ENCODE results near the gene PHF13.

The PHF13 gene

DNA sequence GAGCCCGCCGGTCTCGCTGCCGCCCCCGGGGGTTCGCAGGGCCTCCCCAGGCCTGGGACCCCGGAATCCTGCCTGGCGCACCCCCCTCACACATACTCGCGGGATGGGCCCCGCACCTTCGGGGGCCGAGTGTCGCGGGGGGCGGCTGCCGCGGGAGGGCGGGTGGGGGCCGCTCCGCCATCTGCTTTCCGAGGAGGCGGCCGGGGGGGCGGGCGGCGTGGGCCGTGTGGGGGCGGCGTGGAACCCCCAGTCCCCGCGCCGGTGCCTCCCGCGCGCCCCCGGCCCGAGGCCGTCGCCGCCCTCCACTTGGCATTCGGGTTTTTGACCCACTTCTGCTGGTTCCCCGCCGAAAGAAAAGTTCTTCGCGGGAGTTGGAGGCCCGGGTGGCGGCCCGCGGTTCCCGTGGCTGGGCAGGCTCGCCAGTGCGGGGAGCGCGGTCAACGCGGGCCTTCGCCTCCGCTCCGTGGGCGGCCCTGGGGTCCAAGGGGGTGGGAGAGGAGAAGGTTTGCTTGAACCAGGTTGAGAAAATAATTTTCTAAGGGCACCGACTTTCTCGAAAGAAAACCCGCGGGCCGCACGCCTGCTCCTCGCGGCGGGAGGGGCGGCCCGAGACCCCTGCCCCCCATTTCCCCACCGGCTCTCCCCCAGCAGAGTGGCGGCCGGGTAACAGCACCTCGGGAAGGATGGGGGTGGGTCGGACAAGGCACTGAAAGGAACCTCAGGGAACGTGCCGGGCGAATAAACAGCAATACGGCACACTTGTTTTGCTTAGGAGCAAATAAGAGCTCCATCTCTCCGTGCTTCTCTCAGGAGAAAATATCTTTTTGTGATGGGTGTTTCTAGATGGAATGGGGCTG, 1.6 kb downstream of the PHF13 start:
- Histone ChIP-seq H3K4me1 (peaks cover 28% of the 10 kb centered on the region), H3K27ac (peak overlapping the region; percentile 74), H3K9me3 (no peaks in the 10 kb centered on the region), H3K9ac (peak overlapping the region; percentile 84), H3K27me3 (peaks cover 13% of the 10 kb centered on the region), H3K4me2 (peak overlapping the region; percentile 85), H4K20me1 (peaks cover 51% of the 10 kb centered on the region), H3K4me3 (peak overlapping the region; percentile 97), H3K36me3 (peaks cover 38% of the 10 kb centered on the region)
- TF ChIP-seq Cebpa-rat (IDR thresholded peaks at IDR 0.05) = no peak

DNA sequence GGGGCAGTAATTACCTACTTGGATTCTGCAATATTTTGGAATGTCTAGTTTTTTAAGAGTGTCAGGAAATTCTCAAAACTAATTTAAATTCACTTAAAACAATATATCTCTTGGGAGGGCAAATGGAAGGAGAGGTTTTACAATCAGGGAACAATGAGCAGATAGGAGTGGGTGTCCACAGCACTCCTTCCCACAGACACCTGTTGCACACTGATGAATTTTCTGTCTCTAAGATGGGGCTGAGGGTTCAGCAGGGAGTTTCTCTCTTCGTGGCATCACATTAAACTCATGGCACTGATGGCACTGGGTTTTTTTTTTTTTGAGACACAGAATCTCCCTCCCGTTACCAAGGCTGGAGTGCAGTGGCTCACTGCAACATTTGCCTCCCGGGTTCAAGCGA, 5.5 kb downstream of the PHF13 start:
- H3K36me3 ChIP-seq = peaks cover 77% of the 10 kb centered on the region

DNA sequence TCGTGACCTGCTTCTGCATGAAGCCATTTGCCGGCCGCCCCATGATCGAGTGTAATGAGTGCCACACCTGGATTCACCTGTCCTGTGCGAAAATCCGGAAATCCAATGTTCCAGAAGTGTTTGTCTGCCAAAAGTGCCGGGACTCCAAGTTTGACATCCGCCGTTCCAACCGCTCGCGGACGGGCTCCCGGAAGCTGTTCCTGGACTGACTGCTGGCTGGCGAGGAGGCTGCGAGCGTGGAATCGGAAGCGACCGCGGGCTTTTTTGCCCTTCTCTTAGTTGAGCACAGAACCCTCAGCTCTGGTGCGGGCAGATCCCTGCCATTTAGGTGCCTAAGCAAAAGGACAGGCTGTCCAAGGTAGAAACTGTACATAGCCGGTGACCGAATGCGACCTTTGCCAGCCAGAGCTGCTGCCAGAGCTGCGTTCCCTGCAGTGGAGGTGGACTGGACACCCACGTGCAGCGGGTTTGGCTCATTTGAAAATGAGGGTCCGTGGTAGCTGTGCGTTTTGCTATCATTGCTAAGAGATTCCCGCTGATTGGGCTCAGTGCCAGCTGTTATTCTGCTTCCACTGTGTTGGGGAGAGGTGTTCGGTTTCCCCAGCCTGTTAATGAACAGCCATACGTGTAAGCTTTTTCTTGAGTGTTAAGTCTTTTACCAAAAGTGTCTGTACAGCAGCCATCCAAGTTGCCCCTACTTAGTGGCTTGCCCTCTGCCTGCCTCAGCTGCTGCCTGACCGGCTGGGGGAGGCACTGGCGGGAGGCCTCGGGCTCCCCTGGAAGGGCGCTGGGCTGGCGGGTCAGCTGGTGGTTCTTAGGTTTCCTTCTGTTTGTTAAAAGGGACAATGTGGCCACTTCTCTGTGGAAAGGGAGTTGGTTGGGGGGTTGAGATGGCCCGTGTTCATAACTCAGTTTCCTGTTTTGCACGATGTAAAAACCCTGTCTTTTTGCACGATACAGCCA, 8.2 kb downstream of the PHF13 start:
- no peak overlapping the region for H3K4me2 ChIP-seq
- no peak overlapping the region for H3K9ac ChIP-seq
- H3K4me1 ChIP-seq = peaks cover 23% of the 10 kb centered on the region
- peaks cover 85% of the 10 kb centered on the region for H4K20me1 ChIP-seq
- H3K27ac ChIP-seq = no peak overlapping the region
- no peaks in the 10 kb centered on the region for H3K27me3 ChIP-seq
- TF ChIP-seq Cebpa-rat (IDR thresholded peaks at IDR 0.05) = no peak
- H3K4me3 ChIP-seq = no peak overlapping the region
- H3K36me3 ChIP-seq = peaks cover 77% of the 10 kb centered on the region
- H3K9me3 ChIP-seq = no peaks in the 10 kb centered on the region

More for the DNA sequence above, 5.5 kb downstream of the PHF13 start:
- Histone ChIP-seq H3K9ac (no peak overlapping the region), H3K4me1 (peaks cover 20% of the 10 kb centered on the region), H3K27me3 (peaks cover 8% of the 10 kb centered on the region; the same call in 1 of the 2 replicates), H3K4me2 (no peak overlapping the region), H3K4me3 (no peak overlapping the region), H3K9me3 (no peaks in the 10 kb centered on the region), H4K20me1 (peaks cover 81% of the 10 kb centered on the region), H3K27ac (no peak overlapping the region)
- no peak for TF ChIP-seq Cebpa-rat (IDR thresholded peaks at IDR 0.05)

DNA sequence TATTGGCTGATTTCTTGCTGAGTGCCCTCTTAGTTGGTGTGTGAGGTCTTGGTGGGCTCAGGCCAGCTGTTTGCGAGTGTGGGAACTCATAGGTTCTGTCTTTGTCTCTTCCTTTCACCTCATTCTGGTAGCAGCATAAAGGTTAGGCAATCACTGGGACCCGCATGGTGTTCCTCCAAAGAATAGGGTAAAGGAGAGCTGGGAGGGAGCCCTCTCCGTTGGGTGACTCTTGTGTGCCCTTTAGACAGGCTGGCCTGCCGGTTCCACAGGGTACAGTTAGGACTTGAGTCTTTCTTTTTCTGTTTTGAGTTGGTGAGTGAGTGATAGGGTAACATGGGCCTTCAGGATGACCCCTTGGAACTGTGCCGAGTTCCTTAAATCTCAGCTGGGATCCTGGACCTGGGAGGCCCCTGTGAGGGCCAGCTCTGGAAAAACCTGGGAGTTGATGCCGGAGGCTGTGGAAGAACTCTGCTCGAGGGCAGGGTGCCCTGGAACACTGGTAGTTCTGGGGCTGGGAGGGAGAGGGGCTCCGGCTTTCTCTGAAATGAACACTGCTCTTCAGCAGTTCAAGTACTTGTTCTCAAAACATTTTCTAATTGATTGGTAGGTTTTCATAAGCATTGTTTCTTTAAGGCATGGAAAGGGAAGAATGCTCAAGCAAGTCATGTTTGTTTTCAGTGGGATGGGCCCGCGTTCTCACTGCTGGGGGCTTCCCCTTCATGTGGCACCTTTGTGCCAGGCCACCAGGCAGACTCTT, 9.0 kb downstream of the PHF13 start:
- Histone ChIP-seq H3K27ac (no peak overlapping the region), H3K9ac (no peak overlapping the region), H4K20me1 (peaks cover 85% of the 10 kb centered on the region), H3K4me2 (no peak overlapping the region), H3K4me3 (no peak overlapping the region), H3K9me3 (no peaks in the 10 kb centered on the region), H3K4me1 (peaks cover 32% of the 10 kb centered on the region), H3K27me3 (no peaks in the 10 kb centered on the region), H3K36me3 (peaks cover 69% of the 10 kb centered on the region)
- TF ChIP-seq Cebpa-rat (IDR thresholded peaks at IDR 0.05) = no peak

DNA sequence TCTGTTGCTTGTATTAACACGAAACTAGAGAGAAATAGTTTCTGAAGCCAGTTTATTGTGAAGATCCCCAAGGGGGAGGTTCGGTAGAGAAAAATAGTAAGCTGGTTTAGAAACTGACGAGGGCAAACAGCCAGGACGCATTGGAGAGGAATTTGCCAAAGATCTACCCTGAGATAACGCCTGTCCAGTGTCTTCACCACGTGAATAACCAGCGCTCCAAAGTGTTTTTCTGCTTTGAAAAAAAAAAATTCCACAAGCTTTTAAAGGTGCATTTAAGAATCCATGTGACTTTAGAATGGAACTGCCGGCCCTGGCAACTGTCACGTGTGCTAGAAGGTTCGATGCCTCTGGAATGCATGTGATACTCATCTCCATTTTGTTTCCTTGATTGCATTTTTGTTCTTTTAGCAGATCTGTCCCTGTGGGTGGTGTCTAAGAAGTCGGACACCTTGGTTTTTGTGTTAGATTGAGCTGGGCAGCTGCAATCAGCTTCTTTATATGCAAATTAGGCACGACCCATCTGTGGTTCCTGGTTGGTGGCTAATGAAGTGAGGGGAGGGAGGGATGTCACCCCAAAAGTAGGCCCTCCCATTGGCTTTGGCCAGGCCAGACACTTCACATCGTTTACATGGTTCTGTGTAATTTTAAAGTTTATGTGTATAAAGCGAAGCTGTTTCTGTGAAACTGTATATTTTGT, 9.9 kb downstream of the PHF13 start:
- no peak for TF ChIP-seq Cebpa-rat (IDR thresholded peaks at IDR 0.05)
- no peak overlapping the region for H3K4me2 ChIP-seq
- no peaks in the 10 kb centered on the region for H3K27me3 ChIP-seq
- peaks cover 40% of the 10 kb centered on the region for H3K4me1 ChIP-seq
- no peaks in the 10 kb centered on the region for H3K9me3 ChIP-seq
- peaks cover 85% of the 10 kb centered on the region for H4K20me1 ChIP-seq
- no peak overlapping the region for H3K4me3 ChIP-seq
- no peak overlapping the region for H3K27ac ChIP-seq
- H3K9ac ChIP-seq = no peak overlapping the region
- H3K36me3 ChIP-seq = peaks cover 69% of the 10 kb centered on the region

DNA sequence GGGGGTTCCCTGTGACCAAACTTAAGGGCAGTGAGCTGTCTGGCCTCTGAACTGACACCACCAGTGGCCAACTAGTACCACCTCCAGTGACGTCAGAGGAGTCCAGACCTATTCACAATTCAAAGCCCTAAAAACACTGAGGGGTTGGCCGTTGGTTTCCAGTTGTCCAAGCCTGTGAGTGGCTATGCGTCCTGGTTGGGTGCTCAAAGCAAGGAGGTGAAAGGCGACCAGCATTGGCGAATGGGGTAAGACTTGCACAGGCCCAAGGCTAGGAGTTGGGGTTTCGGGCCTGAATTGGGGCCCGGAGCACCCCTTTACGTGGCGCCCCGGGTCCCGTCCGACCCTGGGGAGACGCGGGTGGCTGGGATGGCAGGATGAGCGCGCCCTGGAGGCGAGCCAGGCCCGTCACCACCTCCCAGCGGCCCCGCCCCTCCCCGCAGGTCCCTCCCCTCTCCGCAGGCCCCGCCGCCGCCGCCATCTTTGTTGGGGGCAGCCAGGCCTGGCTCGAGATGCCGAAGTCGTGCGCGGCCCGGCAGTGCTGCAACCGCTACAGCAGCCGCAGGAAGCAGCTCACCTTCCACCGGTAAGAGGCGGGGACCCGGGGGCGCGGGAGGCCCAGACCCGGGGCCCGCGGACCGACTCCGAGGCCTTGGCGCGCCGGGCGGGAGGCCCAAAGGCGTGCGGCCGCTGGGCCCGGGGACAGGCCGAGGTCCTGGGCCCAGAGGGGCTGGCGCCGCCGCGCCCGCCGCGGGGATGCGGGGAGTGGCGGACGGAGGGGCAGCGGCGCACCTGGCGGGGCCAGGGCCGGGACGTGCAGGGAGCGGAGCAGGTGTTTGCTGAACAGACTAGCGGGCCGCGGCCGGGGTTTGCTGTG, 11.4 kb downstream of the PHF13 start, which contains the start of gene THAP3:
THAP3 (plus strand) TSS at position 159 of the 874 bp plus-strand sequence; CDS start at position 510, 351 bp downstream.
- H3K27ac ChIP-seq = peak within 1 kb of the TSS; percentile 92

DNA sequence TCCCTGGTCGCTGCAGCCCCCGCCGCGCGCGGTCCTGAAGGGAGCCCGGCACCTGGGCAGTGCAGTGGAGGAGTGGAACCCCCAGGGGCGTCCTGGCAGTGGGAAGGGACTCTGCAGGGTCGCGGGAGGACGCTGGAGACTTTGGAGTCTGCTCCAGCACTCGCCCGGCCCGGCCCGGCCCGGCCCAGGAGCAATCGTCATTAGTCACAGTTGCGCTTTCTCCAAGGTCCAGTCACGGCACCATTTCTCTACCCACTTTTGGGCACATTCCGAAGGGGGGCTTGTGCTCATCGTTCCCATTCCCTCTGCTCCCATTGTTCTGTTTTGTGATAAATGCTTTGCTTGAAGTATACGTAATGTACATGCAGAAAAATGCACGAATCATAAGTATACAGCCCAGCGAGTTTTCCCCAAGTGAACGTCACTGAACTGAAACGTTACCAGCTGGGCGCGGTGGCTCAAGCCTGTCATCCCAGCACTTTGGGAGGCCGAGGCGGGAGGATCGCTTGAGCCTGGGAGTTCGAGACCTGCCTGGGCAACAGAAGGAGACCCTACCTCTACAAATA, 12.1 kb downstream of the PHF13 start:
- TF ChIP-seq Cebpa-rat (IDR thresholded peaks at IDR 0.05) = no peak
- Histone ChIP-seq H3K36me3 (peaks cover 69% of the 10 kb centered on the region), H3K9me3 (no peaks in the 10 kb centered on the region), H3K27me3 (no peaks in the 10 kb centered on the region), H3K4me2 (peak overlapping the region; percentile 88), H3K4me3 (peak overlapping the region; percentile 83), H3K27ac (peak overlapping the region; percentile 92), H3K4me1 (peaks cover 43% of the 10 kb centered on the region), H3K9ac (peak overlapping the region; percentile 92), H4K20me1 (peaks cover 88% of the 10 kb centered on the region)

More for the DNA sequence above, 11.4 kb downstream of the PHF13 start, which contains the start of gene THAP3:
- H3K9ac ChIP-seq = peak within 1 kb of the TSS; percentile 92
- H3K9me3 ChIP-seq = no peaks in the 10 kb centered on the region
- no peaks in the 10 kb centered on the region for H3K27me3 ChIP-seq
- H4K20me1 ChIP-seq = peaks cover 85% of the 10 kb centered on the region
- H3K4me2 ChIP-seq = peak within 1 kb of the TSS; percentile 88
- H3K4me1 ChIP-seq = peaks cover 43% of the 10 kb centered on the region
- peaks cover 69% of the 10 kb centered on the region for H3K36me3 ChIP-seq
- no peak for TF ChIP-seq Cebpa-rat (IDR thresholded peaks at IDR 0.05)
- H3K4me3 ChIP-seq = peak within 1 kb of the TSS; percentile 83

DNA sequence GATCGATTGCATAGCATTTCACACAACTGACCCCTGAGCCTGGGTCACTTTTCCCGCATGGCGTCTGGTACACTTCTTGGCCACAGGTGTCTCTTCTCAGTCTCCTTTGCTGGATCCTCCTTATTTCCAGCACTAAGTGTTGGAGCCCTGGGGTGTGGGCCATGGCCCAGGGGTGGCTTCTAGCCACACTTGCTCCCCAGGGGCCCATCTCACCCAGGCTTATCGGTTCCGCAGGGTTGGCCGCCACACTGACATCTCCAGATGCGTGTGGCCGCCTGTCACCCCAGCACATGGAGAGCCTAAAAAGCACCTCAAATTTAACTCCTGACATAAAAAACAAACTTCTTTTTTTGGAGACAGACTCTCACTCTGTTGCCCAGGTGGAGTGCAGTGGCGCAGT, 13.5 kb downstream of the PHF13 start:
- no peak overlapping the region for H3K27ac ChIP-seq
- peaks cover 69% of the 10 kb centered on the region for H3K36me3 ChIP-seq
- H3K27me3 ChIP-seq = no peaks in the 10 kb centered on the region
- H3K4me2 ChIP-seq = peak overlapping the region; percentile 88
- TF ChIP-seq Cebpa-rat (IDR thresholded peaks at IDR 0.05) = no peak
- H3K4me1 ChIP-seq = peaks cover 43% of the 10 kb centered on the region
- peak overlapping the region; percentile 92; the same call in 1 of the 2 replicates for H3K9ac ChIP-seq
- H4K20me1 ChIP-seq = peaks cover 77% of the 10 kb centered on the region
- H3K4me3 ChIP-seq = peak overlapping the region; percentile 83
- H3K9me3 ChIP-seq = no peaks in the 10 kb centered on the region
